Erythroblast (primary cell): ENCODE measurements around the gene NKAIN1.

Experiments
- DNase-seq, 2 experiments: peaks; one replicate each; lab custom pipeline; 2025; lab: John Stamatoyannopoulos, UW
- GATA1 ChIP-seq: IDR thresholded peaks from 2 replicates; pipeline ENCODE4 v1.6.1; 2011; ENCODE audit warnings: low read depth, mild to moderate bottlenecking, control low read depth, low read length, moderate library complexity
- POLR2A ChIP-seq: IDR thresholded peaks from 2 replicates; pipeline ENCODE4 v1.6.1; 2011; ENCODE audit warnings: mild to moderate bottlenecking, low read length

The NKAIN1 gene

GRCh38 chr1:31221072-31221471 lies 18.6 kb downstream of the NKAIN1 start:
- TF ChIP-seq POLR2A: no peak
- no peak for TF ChIP-seq GATA1
- DNase-seq: no peak

GRCh38 chr1:31219489-31219888 lies 20.2 kb downstream of the NKAIN1 start:
- DNase-seq: no peak
- TF ChIP-seq POLR2A: no peak
- TF ChIP-seq GATA1: no peak

- DNase-seq: no peak
- no peak for TF ChIP-seq GATA1
- no peak for TF ChIP-seq POLR2A
Measured at GRCh38 chr1:31218705-31219104, 21.0 kb downstream of the NKAIN1 start.

DNA sequence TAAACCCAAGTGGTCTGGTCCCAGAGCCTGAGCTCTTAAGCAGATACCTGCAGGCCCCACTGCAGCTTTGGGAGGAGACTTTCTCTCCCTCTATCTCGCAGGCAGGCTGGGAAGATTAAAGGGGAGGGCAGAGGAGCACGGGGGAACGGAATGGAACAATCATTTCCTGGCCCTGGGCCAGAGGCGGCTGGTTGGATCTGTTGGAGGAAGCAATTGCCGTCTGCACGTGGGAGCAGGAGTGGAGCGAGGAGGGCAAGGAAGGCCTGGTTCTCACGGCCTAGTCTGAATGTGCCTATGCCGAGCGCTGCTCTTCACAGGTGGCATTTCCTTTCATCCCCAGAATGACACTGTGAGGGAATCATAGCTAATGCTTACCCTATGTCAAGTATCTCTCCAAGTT lies 23.7 kb downstream of the NKAIN1 start:
- no peak for TF ChIP-seq GATA1
- no peak for TF ChIP-seq POLR2A
- DNase-seq: no peak

- TF ChIP-seq GATA1 (no peak), POLR2A (no peak)
Measured at GRCh38 chr1:31215065-31215570, 24.6 kb downstream of the NKAIN1 start.

DNA sequence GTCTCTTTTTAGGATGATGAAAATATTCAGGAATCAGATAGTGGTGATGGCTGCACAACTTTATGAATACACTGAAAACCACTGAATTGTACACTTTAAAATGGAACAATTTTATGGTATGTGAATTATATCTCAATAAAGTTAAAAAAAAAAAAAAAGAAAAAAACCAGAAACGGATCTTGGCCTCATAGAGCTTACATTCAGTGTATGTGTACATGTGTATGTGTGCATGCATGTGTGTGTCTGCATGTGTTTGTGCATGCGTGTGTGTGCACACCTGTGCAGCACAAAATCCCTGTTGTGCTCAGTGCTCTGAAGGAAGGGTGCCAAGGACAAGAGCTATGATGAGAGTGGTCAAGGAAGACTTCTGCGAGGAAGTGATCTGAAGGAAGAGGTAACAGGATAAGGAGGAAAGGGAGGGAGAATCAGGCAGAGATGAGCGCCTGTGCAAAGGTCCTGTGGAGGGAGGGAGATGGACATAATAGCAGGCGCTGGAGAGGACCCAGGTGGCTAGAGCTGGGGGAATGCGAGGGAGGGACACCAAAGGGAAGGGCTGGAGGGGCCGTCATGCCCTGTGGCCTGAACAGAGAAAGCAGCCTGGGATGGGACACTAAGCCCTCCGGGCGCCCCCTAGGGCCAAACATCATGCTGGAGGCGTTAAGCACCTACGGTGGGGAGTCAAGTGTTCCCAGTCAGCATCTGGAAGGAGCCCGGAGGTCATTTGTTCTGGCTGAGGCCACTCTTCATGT lies 25.2 kb downstream of the NKAIN1 start:
- peak; percentile 13 to 24 for DNase-seq
- TF ChIP-seq GATA1: no peak
- TF ChIP-seq POLR2A: no peak

More at GRCh38 chr1:31215065-31215570, 24.6 kb downstream of the NKAIN1 start:
- DNase-seq: no peak

- no peak for DNase-seq
- TF ChIP-seq GATA1 (no peak), POLR2A (no peak)
Measured at GRCh38 chr1:31208361-31208945, 31.2 kb downstream of the NKAIN1 start.

DNA sequence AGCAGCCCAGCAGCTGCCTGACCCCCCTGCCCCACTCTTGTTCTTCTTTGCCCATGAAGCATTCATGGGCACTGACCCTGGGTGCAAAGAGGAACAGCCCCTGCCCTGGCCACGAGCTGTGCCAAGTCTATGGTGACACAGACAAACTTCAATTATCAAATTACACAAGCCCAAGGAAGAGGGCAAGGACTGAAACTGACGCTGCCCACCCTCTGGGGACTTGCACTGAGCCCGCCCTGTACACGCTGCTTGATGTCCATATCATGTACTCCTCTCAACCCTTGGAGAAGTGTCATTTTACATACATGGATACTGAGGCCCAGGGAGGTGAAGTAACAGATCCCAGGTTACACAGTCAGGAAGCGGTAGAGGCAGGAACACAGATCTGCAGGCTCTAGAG lies 32.1 kb downstream of the NKAIN1 start:
- TF ChIP-seq GATA1: no peak
- no peak for TF ChIP-seq POLR2A
- no peak for DNase-seq

DNA sequence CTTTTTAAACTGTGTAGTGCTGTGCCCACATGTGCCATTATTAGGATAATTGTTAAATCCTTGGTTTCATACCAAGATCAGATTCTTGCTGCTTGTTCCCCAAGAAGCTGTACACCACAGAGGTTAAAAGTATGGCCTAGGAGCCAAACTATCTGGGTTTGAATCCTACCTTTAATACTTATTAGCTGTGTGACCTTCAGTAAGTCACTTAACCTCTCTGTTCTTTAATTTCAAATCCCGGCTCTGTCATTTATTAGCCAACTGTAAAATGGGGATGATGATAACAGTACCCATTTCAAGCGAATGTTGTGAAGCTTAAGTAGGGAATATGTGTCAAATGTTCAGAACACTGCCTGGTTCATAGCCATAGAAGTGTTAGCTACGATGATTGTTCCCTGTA lies 32.6 kb downstream of the NKAIN1 start:
- no peak for DNase-seq
- no peak for TF ChIP-seq GATA1
- TF ChIP-seq POLR2A: no peak

DNA sequence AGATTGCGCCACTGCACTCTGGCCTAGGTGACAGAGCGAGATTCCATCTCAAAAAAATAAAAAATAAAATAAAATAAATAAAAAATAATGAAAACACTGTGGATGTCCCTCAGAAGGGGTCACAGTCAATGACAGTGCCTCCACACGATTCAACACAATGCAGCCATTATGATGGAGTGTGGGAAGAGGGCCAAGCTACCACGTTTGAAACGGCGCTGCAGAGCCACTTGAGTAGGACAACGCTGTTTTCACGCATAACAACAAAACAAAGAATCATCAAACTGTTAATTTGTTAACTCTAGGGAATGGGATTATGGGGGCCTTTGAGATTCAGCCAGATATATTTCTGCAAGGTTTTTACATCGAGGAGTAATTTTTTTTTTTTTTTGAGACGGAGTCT lies 36.5 kb downstream of the NKAIN1 start:
- TF ChIP-seq POLR2A (no peak), GATA1 (no peak)
- no peak for DNase-seq

- TF ChIP-seq POLR2A (no peak), GATA1 (no peak)
- no peak for DNase-seq
Measured at GRCh38 chr1:31201931-31202360, 37.7 kb downstream of the NKAIN1 start.

GRCh38 chr1:31199949-31200348 lies 39.7 kb downstream of the NKAIN1 start:
- DNase-seq: no peak
- TF ChIP-seq POLR2A (no peak), GATA1 (no peak)

- DNase-seq: no peak
- TF ChIP-seq POLR2A (no peak), GATA1 (no peak)
Measured at GRCh38 chr1:31199236-31199790, 40.4 kb downstream of the NKAIN1 start.

DNA sequence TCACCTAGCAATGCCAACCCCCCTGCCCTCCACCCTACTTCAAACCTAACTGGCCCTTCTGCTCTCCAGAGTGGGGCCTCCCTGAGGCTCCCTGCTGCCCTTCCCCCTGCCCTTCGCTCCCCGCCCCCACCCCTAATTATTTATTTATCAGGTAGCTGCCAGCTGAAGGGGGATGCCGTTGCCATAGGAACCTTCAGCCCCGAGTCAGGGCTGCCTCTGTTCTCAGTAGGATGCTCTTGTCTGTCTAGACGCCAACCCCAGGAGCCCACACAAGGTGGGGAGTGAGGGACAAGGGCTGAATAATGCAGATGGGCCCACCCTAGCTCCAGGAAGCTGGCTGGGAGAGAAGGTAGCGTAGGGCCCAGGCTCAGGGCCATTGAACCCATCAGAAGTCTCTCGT lies 41.1 kb downstream of the NKAIN1 start:
- no peak for DNase-seq
- TF ChIP-seq GATA1: no peak
- no peak for TF ChIP-seq POLR2A
